Osteoblast (primary cell): Measurements from ENCODE around the gene DSG3. TPM values are rescaled to one million over a fixed set of nuclear protein-coding genes. Genes with fewer than 3 reads are reported as not detected.

Experiments used
- DNase-seq: peaks from one replicate; pipeline ENCODE4 v3.0.0; 2011; ENCODE audit warnings: low spot score, mixed read lengths; ENCODE audit not compliant: insufficient read length; ENCODE audit errors: missing footprints
- H2AFZ ChIP-seq: 2 replicates; pipeline ENCODE4 v1.6.0; 2011; ENCODE audit warnings: mild to moderate bottlenecking, low read length
- H3K27ac ChIP-seq: 2 replicates; pipeline ENCODE4 v1.5.1; 2011; ENCODE audit warnings: mild to moderate bottlenecking, low read depth, low read length, moderate library complexity
- H3K27me3 ChIP-seq: 2 replicates; pipeline ENCODE4 v1.6.0; 2012; ENCODE audit warnings: mild to moderate bottlenecking, control low read depth, inconsistent platforms, low read length, moderate library complexity; ENCODE audit not compliant: insufficient read depth
- H3K36me3 ChIP-seq: 2 replicates; pipeline ENCODE4 v1.5.1; 2011; ENCODE audit warnings: mild to moderate bottlenecking, low read length, control low read depth, moderate library complexity; ENCODE audit not compliant: insufficient read depth
- H3K4me1 ChIP-seq: 2 replicates; pipeline ENCODE4 v1.5.1; 2011; ENCODE audit warnings: mild to moderate bottlenecking, low read length, control low read depth, moderate library complexity; ENCODE audit not compliant: insufficient read depth
- H3K4me2 ChIP-seq: 2 replicates; pipeline ENCODE4 v1.6.0; 2011; ENCODE audit warnings: mild to moderate bottlenecking, low read length; ENCODE audit not compliant: insufficient read depth
- H3K4me3 ChIP-seq: fragments of 200-600 bp; sonication (generic); 3 replicates; pipeline ENCODE4 v1.5.1; 2012; ENCODE audit warnings: mild to moderate bottlenecking, low read length, inconsistent platforms; ENCODE audit not compliant: insufficient read depth
- H3K79me2 ChIP-seq: 2 replicates; pipeline ENCODE4 v1.6.0; 2012; ENCODE audit warnings: mild to moderate bottlenecking, low read length, control low read depth, inconsistent platforms; ENCODE audit not compliant: insufficient read depth
- H3K9me3 ChIP-seq: 2 replicates; pipeline ENCODE4 v1.5.1; 2011; ENCODE audit warnings: low read depth, low read length, control low read depth
- H4K20me1 ChIP-seq: 2 replicates; pipeline ENCODE4 v1.6.0; 2012; ENCODE audit warnings: mild to moderate bottlenecking, low read length, control low read depth; ENCODE audit not compliant: insufficient read depth
- CTCF ChIP-seq: IDR thresholded peaks from 2 replicates; pipeline ENCODE4 v1.5.1; 2011; ENCODE audit warnings: mild to moderate bottlenecking, low read depth, low read length, moderate library complexity; ENCODE audit errors: extremely low read depth
- total RNA-seq: library from RNA; depleted of rRNA; stranded (reverse); fragments of >200 nt; gene quantifications from 2 replicates; pipeline ENCODE4 v1.2.3, GENCODE V29; 2012

The DSG3 gene
- total RNA-seq, 1 donor, result 1.4 TPM

DNA sequence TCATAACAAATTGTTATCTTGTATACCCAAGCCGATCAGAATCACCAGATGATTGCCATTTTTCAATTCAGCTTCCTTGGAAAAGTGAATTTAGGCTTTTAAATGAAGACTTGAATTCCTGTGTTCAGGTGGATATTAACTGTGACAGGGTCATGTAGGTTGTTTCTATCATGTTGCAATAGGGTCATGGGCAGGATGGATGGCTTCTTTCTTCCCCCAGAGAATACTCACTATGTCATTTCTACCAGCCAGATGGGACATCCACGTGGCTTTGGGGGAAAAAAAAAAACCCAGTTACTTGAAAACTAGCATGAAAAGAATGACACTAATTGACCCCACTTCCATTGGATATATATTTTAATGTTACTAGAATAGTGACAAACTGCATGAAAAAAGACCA is 35.9 kb downstream of the DSG3 start:
- TF ChIP-seq CTCF, result no peak
- no peaks in the 10 kb centered on the region for H3K9me3 ChIP-seq
- H3K4me3 ChIP-seq, result no peak overlapping the region
- H2AFZ ChIP-seq, result no peak overlapping the region
- H4K20me1 ChIP-seq, result no peaks in the 10 kb centered on the region
- no peaks in the 10 kb centered on the region for H3K79me2 ChIP-seq
- DNase-seq, result no peak
- H3K27ac ChIP-seq, result no peak overlapping the region
- H3K27me3 ChIP-seq, result no peaks in the 10 kb centered on the region
- no peak overlapping the region for H3K4me2 ChIP-seq
- no peaks in the 10 kb centered on the region for H3K36me3 ChIP-seq
- no peaks in the 10 kb centered on the region for H3K4me1 ChIP-seq

GRCh38 chr18:31484461-31484860 is 36.9 kb downstream of the DSG3 start:
- Histone ChIP-seq H3K36me3 (no peaks in the 10 kb centered on the region), H3K27ac (no peak overlapping the region), H3K4me1 (no peaks in the 10 kb centered on the region), H3K4me2 (no peak overlapping the region), H3K27me3 (no peaks in the 10 kb centered on the region), H3K9me3 (no peaks in the 10 kb centered on the region), H4K20me1 (no peaks in the 10 kb centered on the region), H2AFZ (no peak overlapping the region), H3K79me2 (no peaks in the 10 kb centered on the region), H3K4me3 (no peak overlapping the region)
- DNase-seq, result no peak
- TF ChIP-seq CTCF, result no peak

- Histone ChIP-seq H3K4me2 (no peak overlapping the region), H3K4me1 (no peaks in the 10 kb centered on the region), H4K20me1 (no peaks in the 10 kb centered on the region), H3K36me3 (no peaks in the 10 kb centered on the region), H2AFZ (peak overlapping the region; percentile 44), H3K79me2 (no peaks in the 10 kb centered on the region), H3K9me3 (no peaks in the 10 kb centered on the region), H3K27ac (no peak overlapping the region), H3K4me3 (no peak overlapping the region), H3K27me3 (no peaks in the 10 kb centered on the region)
- DNase-seq, result no peak
- no peak for TF ChIP-seq CTCF
Measured at GRCh38 chr18:31486165-31486564, 38.6 kb downstream of the DSG3 start.

- peak overlapping the region; percentile 12 for H3K27ac ChIP-seq
- H3K36me3 ChIP-seq, result no peaks in the 10 kb centered on the region
- H4K20me1 ChIP-seq, result no peaks in the 10 kb centered on the region
- no peaks in the 10 kb centered on the region for H3K79me2 ChIP-seq
- no peak overlapping the region for H3K4me2 ChIP-seq
- peak; percentile 93 for DNase-seq
- no peaks in the 10 kb centered on the region for H3K9me3 ChIP-seq
- no peak overlapping the region for H2AFZ ChIP-seq
- H3K4me3 ChIP-seq, result no peak overlapping the region
- no peaks in the 10 kb centered on the region for H3K4me1 ChIP-seq
- no peak for TF ChIP-seq CTCF
- H3K27me3 ChIP-seq, result no peaks in the 10 kb centered on the region
Measured at GRCh38 chr18:31487246-31488015, 39.9 kb downstream of the DSG3 start.
